CD4-positive, alpha-beta T cell treated with Interleukin-4 for 1 hour (primary cell): ENCODE results near the gene PROC.
"Not testable (repeated sequence)": the region's sequence is repeated elsewhere in the genome, so short reads cannot be mapped to it uniquely, and the experiment has no call there.

Experiments
- DNase-seq, 2 donors: peaks; one replicate each; pipeline ENCODE4 v3.0.0-alpha.2; 2020 to 2022

The PROC gene

DNA sequence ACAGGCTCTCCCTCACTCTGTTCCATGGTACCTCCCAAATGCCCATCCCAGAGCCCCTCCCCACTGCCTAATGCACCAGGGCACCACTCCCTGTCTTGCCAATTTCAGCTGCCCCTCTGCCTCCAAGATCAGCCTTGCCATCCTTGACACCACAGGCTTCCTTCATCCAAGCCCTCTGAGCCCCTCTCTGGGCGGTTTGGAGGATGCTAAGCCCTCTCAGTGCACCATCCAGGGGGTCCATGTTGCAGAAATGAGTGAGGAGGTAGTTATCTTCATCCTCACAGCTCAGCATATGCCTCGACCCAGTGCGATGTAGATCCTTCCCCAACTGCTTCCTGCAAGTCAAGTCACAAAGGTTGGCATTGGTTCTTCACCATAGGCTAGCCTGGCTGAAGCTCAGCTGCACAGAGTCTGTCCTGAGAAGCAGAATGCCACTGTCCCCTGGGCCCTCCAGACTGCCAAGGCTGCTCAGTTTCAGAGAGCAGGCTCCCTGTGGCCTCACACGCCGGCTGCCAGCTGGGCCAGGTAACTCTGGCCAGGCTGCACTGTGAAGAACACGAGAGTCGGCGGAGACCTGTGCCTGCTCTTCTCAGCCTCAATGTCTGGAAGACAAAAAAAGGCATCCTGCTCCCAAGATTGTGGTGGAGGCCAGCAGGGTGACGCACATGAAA, 20.5 kb upstream of the PROC start:
- no peak for DNase-seq

DNA sequence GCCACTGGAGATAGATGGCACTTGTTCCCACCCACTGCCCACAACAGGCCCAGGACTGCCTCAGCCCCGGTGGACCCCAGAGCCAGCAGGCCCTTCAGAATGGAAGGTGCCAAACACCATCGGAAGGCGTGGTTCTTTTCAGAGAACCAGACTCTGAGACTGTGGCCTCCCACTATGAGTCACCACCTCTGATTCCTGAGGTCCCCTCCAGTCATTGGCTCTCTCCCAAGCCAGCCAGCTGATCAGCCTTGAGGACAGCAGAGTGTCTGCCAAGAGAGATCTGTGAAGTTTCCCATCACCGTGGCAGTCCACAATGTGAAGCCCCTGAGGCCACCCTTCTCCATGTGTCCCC, 20.0 kb upstream of the PROC start:
- DNase-seq, result peak in 1 of 2 donors; percentile 62

DNA sequence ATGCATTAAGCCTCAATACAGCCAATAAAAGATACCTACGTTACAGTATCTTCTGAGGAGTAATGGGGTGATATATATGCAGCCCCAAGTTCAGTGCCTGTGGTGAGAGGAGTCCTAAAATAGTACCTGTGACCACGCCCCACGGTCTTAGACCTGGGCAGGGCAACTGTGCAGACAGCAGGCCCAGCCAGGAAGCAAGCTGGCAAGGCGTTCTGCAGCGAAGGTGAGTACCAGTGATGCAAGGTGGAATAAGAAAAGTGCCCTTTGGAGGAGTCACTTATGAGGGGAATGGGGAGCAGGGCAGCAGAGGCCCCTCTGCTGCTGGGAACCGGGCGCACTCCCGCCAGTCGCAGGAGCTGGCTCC, 17.7 kb upstream of the PROC start:
- DNase-seq, result no peak

- DNase-seq, result no peak
Measured at GRCh38 chr2:127400897-127401756, 17.1 kb upstream of the PROC start.

- DNase-seq, result no peak
Measured at GRCh38 chr2:127401757-127402695, 16.2 kb upstream of the PROC start.

- no peak for DNase-seq
Measured at GRCh38 chr2:127403460-127403859, 14.8 kb upstream of the PROC start.

GRCh38 chr2:127404466-127405254, 13.6 kb upstream of the PROC start:
- DNase-seq, result no peak

DNA sequence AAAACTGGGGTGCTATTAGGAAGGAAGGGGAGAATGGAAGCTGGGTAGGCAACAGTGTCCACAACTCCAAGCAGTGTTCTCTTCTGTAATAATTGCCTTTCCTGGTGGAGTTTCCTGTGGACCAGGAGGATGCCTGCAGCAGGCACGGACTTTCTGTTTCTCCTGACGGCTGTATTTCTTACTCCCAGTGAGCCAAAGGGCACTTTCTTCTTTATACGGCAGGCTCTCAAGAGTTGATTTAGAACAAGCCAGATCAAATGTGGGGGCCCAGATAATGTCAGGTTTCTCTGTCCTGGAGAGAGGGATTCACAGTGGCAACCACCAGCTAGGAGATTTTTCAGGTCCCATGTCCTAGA, 13.0 kb upstream of the PROC start:
- DNase-seq, result no peak

DNA sequence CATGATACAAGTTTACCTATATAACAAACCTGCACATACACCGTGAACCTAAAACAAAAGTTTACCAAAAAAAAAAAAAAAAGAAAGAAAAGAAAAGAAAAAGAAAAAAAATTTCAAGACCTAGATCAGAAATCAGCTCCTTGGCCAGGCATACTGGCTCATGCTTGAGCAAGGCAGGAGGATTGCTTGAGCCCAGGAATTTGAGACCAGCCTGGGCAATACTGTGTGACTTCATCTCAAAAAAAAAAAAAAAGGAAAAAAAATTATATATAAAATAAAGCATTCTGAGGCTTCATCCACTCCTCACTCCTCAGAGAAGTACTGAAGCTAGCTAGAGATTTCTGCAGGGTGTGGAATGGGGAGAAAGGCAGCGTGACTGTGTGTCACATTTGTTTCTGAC, 11.8 kb upstream of the PROC start:
- DNase-seq, result no peak

- no peak for DNase-seq
Measured at GRCh38 chr2:127407091-127407490, 11.1 kb upstream of the PROC start.

GRCh38 chr2:127407661-127408003, 10.6 kb upstream of the PROC start:
- DNase-seq, result no peak

GRCh38 chr2:127408004-127408806, 10.0 kb upstream of the PROC start:
- DNase-seq, result peak; percentile 86 to 87

DNA sequence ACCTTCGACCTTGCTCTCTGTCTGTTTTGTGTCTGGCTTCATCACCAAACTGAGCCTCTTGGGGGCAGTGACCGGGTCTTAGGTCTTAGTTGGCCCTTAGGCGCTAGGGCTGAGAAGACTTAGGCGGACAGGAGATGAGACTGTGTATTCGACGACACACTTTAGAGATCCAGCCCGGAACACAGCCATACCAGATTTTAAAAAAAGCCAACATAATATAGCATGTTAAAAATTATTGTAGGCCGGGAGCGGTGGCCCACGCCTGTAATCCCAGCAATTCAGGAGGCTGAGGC, 9.5 kb upstream of the PROC start:
- DNase-seq, result no peak

GRCh38 chr2:127409716-127410115, 8.5 kb upstream of the PROC start:
- DNase-seq, result not testable (repeated sequence)

- DNase-seq, result no peak
Measured at GRCh38 chr2:127410871-127411652, 7.2 kb upstream of the PROC start.

DNA sequence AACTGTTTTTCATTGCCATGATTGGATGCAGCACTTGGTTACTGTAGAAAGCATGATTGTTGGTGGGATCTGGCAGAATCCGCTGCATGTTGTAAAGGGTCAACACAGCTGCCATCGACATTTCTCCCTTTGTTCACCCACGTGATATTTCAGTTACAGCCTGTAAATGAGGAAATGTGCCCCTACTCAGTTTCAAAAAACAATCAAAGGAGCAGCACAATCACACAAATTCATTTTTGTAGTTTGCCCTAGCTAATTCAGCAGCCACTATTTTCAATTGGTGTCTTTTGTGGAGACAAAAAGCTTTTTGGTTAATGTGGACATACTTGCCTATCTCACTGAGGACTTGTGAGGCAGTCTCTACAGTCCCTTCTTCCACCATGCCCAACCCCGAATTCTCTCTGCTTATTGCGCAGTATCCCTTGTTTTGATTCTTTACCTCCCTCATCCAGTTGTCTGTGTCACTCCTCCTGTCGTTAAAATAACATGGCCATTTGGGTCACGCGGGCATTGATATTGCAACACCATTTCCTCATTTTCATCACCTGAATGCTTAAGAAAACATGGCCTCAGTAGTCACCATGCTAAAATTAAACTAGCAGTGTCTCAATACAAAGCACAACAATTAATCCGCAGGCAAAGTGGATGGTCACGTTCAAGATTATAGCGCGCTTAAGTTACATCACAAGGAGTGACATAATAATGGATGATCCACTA, 6.4 kb upstream of the PROC start:
- peak in 1 of 2 donors; percentile 68 for DNase-seq

- no peak for DNase-seq
Measured at GRCh38 chr2:127413200-127413599, 5.0 kb upstream of the PROC start.

DNA sequence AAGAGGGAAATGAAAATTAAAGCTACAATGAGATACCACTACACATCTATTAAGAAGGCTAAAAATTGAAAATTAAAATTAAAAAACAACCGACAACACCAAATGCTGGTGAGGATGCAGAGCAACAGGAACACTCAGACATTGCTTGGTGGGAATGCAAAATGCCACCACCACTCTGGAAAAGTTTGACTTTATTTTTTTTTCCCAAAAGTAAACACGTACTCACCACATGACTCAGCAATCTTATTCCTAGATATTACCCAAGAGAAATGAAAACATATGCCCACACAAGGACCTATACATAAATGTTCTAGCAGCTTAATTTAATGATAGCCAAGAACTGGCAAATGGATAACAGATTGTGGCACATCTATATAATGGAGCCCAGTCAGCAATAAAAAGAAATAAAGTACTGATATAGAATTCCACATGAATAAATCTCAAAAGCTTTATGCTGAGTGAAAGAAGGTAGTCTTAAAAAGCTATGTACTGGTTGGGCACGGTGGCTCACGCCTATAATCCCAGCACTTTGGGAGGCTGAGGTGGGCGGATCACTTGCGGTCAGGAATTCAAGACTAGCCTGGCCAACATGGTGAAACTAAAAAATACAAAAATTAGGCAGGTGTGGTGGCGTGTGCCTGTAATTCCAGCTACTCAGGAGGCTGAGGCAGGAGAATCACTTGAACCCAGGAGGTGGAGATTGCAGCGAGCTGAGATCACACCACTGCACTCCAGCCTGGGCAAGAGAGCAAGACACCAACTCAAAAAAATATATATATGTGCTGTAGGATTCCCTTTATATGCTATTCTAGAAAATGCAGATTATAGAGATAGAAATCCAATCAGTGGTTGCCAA, 4.2 kb upstream of the PROC start:
- DNase-seq, result no peak
